Esophagus squamous epithelium (tissue), 4 donors: ENCODE results near the gene ZNF398.

ENCODE experiments used
- CTCF ChIP-seq, 6 experiments: fragments of 450-650 bp in 4 of 6; fragments of 200-600 bp in 2 of 6; sonication (generic) in 2 of 6; IDR thresholded peaks; one replicate each; pipeline ENCODE4 v1.5.1; 2016 to 2019; ENCODE audit warnings: antibody characterized with exemption in 6 of 6, mild to moderate bottlenecking in 4 of 6, moderate library complexity in 4 of 6
- POLR2A ChIP-seq, 4 donors: fragments of 450-650 bp; IDR thresholded peaks; one replicate each; pipeline ENCODE4 v1.6.1; 2017; ENCODE audit warnings: antibody characterized with exemption in 4 of 4, mild to moderate bottlenecking in 4 of 4, moderate library complexity in 3 of 4

- TF ChIP-seq POLR2A (IDR thresholded peaks at IDR 0.05) (no peak), CTCF (IDR thresholded peaks at IDR 0.05) (no peak)
Observed at GRCh38 chr7:149154056-149154455, 6.8 kb downstream of the ZNF398 start.
